HG03064 (cell line): Measurements from ENCODE around the gene SIAH2.

Experiments used
- ATAC-seq: cut with Tn5 transposase; IDR thresholded peaks from one replicate; pipeline ENCODE4 v1.9.1; 2021; ENCODE audit warnings: low read depth; ENCODE audit not compliant: unreplicated experiment

Gene SIAH2

GRCh38 chr3:150775001-150775599, 12.1 kb upstream of the SIAH2 start:
- no peak for ATAC-seq

- no peak for ATAC-seq
These were observed 10.7 kb upstream of the SIAH2 start for GRCh38 chr3:150773616-150774192.

- ATAC-seq = no peak
These were observed 8.6 kb upstream of the SIAH2 start for GRCh38 chr3:150771600-150771999.

- no peak for ATAC-seq
These were observed 7.7 kb upstream of the SIAH2 start for GRCh38 chr3:150770681-150771080.

GRCh38 chr3:150766742-150767141, 3.8 kb upstream of the SIAH2 start:
- no peak for ATAC-seq

GRCh38 chr3:150765949-150766720, 3.2 kb upstream of the SIAH2 start:
- no peak for ATAC-seq

- no peak for ATAC-seq
These were observed 2.0 kb upstream of the SIAH2 start for GRCh38 chr3:150764967-150765366.

GRCh38 chr3:150764566-150764965, 1.6 kb upstream of the SIAH2 start:
- ATAC-seq = no peak

GRCh38 chr3:150763841-150764483, 993 bp upstream of the SIAH2 start:
- ATAC-seq = peak; percentile 17

- ATAC-seq = no peak
These were observed 277 bp downstream of the SIAH2 start for GRCh38 chr3:150762662-150763121.

- ATAC-seq = no peak
These were observed 923 bp downstream of the SIAH2 start for GRCh38 chr3:150761831-150762661.

- no peak for ATAC-seq
These were observed 2.4 kb downstream of the SIAH2 start for GRCh38 chr3:150760431-150761200.

- ATAC-seq = no peak
These were observed 3.0 kb downstream of the SIAH2 start for GRCh38 chr3:150759947-150760346.

- no peak for ATAC-seq
These were observed 3.6 kb downstream of the SIAH2 start for GRCh38 chr3:150759319-150759718.

GRCh38 chr3:150757768-150758167, 5.2 kb downstream of the SIAH2 start:
- ATAC-seq = no peak

- no peak for ATAC-seq
These were observed 5.6 kb downstream of the SIAH2 start for GRCh38 chr3:150757364-150757763.

- no peak for ATAC-seq
These were observed 6.4 kb downstream of the SIAH2 start for GRCh38 chr3:150756491-150757059.

- ATAC-seq = no peak
These were observed 7.1 kb downstream of the SIAH2 start for GRCh38 chr3:150755902-150756301.

GRCh38 chr3:150754896-150755295, 8.1 kb downstream of the SIAH2 start:
- ATAC-seq = no peak
